Erythroblast (primary cell): Measurements from ENCODE around the gene LRRC47.

Experiments
- GATA1 ChIP-seq: IDR thresholded peaks from 2 replicates; pipeline ENCODE4 v1.6.1; 2011; ENCODE audit warnings: low read depth, mild to moderate bottlenecking, control low read depth, low read length, moderate library complexity
- POLR2A ChIP-seq: IDR thresholded peaks from 2 replicates; pipeline ENCODE4 v1.6.1; 2011; ENCODE audit warnings: mild to moderate bottlenecking, low read length

DNA sequence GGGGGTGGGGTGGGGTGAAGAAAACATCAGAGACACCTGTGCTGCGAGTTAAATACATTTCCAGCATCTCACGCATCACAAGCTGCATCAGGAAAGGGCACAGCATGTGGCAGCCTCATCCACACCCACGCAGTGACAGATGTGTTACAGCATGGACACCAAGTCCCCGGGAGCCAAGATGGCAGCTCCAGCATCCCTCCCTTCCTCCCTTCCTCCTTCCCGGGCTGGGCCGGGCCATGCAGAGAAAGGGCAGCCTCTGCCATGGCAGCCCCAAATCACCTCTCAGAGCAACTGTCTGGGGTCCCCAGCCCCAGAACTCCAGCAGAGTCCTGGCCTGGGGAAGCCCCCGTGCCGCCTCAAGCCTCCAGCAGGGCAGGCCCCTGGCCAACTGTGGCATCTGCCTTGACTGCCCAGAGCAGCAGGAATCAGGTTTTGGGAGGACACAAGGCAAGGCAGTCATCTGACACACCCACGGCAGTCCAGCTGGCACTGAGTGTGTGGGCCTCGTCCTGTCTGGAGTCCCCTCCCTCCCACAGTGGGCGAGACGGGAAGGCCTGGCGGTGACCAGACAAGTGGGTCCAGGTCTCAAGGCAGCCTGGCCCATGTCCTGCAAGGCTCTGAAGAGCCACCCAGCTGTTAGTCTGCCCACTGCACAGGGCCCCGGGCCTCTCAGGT, 17.6 kb downstream of the LRRC47 start:
- TF ChIP-seq POLR2A (peak; percentile 58), GATA1 (no peak)
